ENCODE data around the gene FRS2. TPM values are rescaled to one million over a fixed set of nuclear protein-coding genes. Genes with fewer than 3 reads are reported as not detected.

The FRS2 gene
- total and polyA plus RNA-seq, 10 of the 15 experiments (the other 5 are each of a cell fraction or from before 2014, with no cell fraction given), result 1.1 to 13.1 (median 5.9) TPM

DNA sequence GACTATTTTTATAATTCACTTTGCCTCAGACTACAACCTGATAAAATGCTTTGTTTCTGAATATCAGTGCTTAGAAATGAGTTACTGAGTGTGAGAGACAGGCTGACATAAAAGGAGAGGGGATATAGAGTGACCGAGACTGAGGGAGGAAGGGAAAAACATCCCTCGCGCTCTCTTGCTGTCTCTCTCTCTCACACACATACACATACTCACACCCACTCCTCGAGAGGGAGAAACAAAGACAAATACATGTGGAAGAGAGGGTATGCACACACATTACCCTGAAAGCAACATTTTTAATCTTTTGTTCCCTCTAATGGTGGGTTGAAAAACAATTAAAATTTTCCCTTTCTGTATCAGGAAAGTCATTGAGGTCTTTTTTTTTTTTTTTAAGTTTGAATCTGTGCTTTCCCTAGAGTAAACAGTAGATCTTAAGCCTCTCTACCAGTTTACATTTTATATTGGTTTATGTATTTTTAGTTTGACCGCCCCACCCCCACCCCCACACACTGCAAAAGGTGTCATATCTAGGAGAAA, 45.3 kb downstream of the FRS2 start:
- CTCF ChIA-PET, result interaction anchor here (0.8 to 1.4 kb wide), 4 partner anchors 13 to 359 kb away, joined by 3 to 5 read pairs (median 3); no protein-coding TSS in a partner anchor
- Histone ChIP-seq H3K9me3 (replicated peaks; ENCODE audit: control insufficient read depth, insufficient read depth, low read length) (no peaks in the 10 kb centered on the region; the same call in 2 of the 3 replicates), H2AFZ (ENCODE audit: control insufficient read depth, low read depth, low read length) (no peak overlapping the region), H3K27me3 (replicated peaks in 1 of 2; ENCODE audit: control insufficient read depth in 2 of 2, insufficient read depth in 2 of 2, low read length in 1 of 2) (no peaks in the 10 kb centered on the region), H3K79me2 (ENCODE audit: control insufficient read depth, insufficient read depth, low read length) (peaks cover 28% of the 10 kb centered on the region), H3K4me2 (ENCODE audit: control insufficient read depth, insufficient read depth) (no peak overlapping the region), H3K36me3 (ENCODE audit: control insufficient read depth in 2 of 2, insufficient read depth in 2 of 2, low read length in 1 of 2) (no peaks in the 10 kb centered on the region; a peak in 1 of 4 replicates), H4K20me1 (ENCODE audit: control insufficient read depth, insufficient read depth) (no peaks in the 10 kb centered on the region), H3K4me3 (no peak overlapping the region), H3K27ac (ENCODE audit: control insufficient read depth, insufficient read depth) (no peak overlapping the region), H3K4me1 (ENCODE audit: control insufficient read depth, insufficient read depth, low read length) (no peaks in the 10 kb centered on the region; the same call in 1 of the 2 replicates), H3K9ac (ENCODE audit: control insufficient read depth, insufficient read depth, low read length) (no peak overlapping the region)
- RAD21 ChIA-PET (ENCODE audit: unreplicated experiment), result interaction anchor here (1.0 to 1.5 kb wide), 2 partner anchors 12 to 32 kb away, joined by 3 read pairs; no protein-coding TSS in a partner anchor
- DNase-seq (ENCODE audit: low read depth, low spot score) (no peak), FAIRE-seq (no peak), ATAC-seq (no peak)
- intact Hi-C loops (cut with micrococcal nuclease; ENCODE audit: unreplicated experiment), result no loop called here
- SMC1A ChIA-PET (ENCODE audit: uncharacterized antibody, unreplicated experiment), result interaction anchor here (1.0 to 1.8 kb wide), 7 partner anchors 8 to 54 kb away, joined by 3 to 7 read pairs (median 5); partner anchors contain the start of gene FRS2
- BruUV-seq (replicated peaks), result no TSS peak
- POLR2A ChIA-PET, result interaction anchor here (0.6 kb wide), 2 partner anchors 17 to 19 kb away, joined by 3 to 4 read pairs; no protein-coding TSS in a partner anchor
- TF ChIP-seq TCF3 (IDR thresholded peaks at IDR 0.05; ENCODE audit: borderline replicate concordance, insufficient read depth, low read depth, low read length) (no peak), NFIC (IDR thresholded peaks at IDR 0.05; ENCODE audit: low read depth, low read length) (no peak), E2F8 (IDR thresholded peaks at IDR 0.05; ENCODE audit: low read depth, partially characterized antibody) (no peak), SMC3 (IDR thresholded peaks at IDR 0.05; ENCODE audit: borderline replicate concordance, low read length) (no peak), STAT3 (IDR thresholded peaks at IDR 0.05; ENCODE audit: low read depth, low read length) (no peak), ESRRA (IDR thresholded peaks at IDR 0.05; ENCODE audit: low read length) (no peak)
- in situ Hi-C loops (cut with MboI), result no loop called here
- 93% methylated on average over 5 of the region's 5 CpGs for WGBS (ENCODE audit: insufficient coverage, insufficient replicate concordance, low lambda C conversion rate, missing lambda C conversion rate)

Data from GM12878 (cell line).